ENCODE data around the gene COPE.

The COPE gene

GRCh38 chr19:18865973-18866799 lies 53.0 kb downstream of the COPE start:
- TF ChIP-seq, protein P1, sequence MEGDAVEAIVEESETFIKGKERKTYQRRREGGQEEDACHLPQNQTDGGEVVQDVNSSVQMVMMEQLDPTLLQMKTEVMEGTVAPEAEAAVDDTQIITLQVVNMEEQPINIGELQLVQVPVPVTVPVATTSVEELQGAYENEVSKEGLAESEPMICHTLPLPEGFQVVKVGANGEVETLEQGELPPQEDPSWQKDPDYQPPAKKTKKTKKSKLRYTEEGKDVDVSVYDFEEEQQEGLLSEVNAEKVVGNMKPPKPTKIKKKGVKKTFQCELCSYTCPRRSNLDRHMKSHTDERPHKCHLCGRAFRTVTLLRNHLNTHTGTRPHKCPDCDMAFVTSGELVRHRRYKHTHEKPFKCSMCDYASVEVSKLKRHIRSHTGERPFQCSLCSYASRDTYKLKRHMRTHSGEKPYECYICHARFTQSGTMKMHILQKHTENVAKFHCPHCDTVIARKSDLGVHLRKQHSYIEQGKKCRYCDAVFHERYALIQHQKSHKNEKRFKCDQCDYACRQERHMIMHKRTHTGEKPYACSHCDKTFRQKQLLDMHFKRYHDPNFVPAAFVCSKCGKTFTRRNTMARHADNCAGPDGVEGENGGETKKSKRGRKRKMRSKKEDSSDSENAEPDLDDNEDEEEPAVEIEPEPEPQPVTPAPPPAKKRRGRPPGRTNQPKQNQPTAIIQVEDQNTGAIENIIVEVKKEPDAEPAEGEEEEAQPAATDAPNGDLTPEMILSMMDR (IDR thresholded peaks at IDR 0.05; ENCODE audit: low read length, missing control alignments): peak; percentile 58

DNA sequence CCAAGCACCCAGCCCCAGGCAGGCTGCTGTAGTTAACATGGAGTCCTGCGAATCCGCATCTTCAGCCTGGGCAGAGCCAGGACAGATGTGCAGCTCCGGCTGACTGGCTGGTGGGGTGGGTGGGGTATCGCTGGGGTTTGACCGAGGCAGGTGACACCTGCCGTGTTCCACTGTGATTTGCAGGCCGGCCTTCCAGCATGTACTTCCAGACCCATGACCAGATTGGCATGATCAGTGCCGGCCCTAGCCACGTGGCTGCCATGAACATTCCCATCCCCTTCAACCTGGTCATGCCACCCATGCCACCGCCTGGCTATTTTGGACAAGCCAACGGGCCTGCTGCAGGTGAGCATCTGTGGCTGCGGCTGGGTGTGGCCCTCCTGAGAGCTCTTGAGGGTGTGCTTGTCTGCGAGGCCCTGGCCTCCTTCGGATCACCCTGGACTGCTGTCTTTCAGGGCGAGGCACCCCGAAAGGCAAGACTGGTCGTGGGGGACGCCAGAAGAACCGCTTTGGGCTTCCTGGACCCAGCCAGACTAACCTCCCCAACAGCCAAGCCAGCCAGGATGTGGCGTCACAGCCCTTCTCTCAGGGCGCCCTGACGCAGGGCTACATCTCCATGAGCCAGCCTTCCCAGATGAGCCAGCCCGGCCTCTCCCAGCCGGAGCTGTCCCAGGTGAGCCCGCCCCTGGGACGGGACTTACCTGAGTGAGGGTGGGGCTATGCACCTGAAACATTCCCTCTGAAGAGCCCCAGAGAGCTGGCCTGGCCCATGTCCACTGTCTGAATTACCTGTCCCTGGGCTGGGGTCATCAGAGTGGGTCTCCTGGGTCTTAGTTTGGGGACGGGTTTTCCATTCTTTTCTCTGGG lies 53.8 kb downstream of the COPE start:
- H3K4me3 ChIP-seq (replicated peaks; ENCODE audit: low read depth, low read length): no peak overlapping the region
- DNase-seq (ENCODE audit: low read depth): no peak
- TF ChIP-seq, protein P1 (IDR thresholded peaks at IDR 0.05; ENCODE audit: low read length, missing control alignments): no peak

More at GRCh38 chr19:18865973-18866799, 53.0 kb downstream of the COPE start:
- DNase-seq (ENCODE audit: low read depth): peak; percentile 54
- no peak overlapping the region for H3K4me3 ChIP-seq (replicated peaks; ENCODE audit: low read depth, low read length)

DNA sequence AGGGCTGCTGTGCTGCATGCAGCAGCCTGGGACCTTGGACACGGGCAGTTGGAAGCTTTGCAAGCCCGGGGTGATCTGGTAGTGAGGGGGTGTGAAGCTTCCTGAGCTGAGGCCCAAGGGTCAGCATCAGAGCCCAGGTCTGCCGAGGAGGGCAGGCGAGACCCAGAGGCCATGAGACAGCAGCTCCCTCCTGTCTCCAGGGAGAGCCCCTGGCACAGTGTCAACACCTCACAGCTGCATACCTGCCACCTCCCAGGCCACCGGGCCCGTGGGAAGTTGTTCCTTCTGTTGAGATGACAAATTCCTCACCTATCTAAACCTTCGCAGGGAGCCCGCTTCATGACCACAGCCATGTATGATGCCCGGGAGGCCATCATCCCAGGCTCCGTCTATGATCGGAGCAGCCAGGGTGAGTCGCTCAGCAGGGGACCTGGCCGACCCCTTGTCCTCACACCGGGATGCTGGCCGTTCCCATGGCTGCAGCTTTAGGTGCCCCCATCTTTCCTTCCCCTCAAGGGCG lies 55.3 kb downstream of the COPE start:
- H3K4me3 ChIP-seq (replicated peaks; ENCODE audit: low read depth, low read length): no peak overlapping the region
- no peak for DNase-seq (ENCODE audit: low read depth)
- TF ChIP-seq, protein P1 (IDR thresholded peaks at IDR 0.05; ENCODE audit: low read length, missing control alignments): no peak

DNA sequence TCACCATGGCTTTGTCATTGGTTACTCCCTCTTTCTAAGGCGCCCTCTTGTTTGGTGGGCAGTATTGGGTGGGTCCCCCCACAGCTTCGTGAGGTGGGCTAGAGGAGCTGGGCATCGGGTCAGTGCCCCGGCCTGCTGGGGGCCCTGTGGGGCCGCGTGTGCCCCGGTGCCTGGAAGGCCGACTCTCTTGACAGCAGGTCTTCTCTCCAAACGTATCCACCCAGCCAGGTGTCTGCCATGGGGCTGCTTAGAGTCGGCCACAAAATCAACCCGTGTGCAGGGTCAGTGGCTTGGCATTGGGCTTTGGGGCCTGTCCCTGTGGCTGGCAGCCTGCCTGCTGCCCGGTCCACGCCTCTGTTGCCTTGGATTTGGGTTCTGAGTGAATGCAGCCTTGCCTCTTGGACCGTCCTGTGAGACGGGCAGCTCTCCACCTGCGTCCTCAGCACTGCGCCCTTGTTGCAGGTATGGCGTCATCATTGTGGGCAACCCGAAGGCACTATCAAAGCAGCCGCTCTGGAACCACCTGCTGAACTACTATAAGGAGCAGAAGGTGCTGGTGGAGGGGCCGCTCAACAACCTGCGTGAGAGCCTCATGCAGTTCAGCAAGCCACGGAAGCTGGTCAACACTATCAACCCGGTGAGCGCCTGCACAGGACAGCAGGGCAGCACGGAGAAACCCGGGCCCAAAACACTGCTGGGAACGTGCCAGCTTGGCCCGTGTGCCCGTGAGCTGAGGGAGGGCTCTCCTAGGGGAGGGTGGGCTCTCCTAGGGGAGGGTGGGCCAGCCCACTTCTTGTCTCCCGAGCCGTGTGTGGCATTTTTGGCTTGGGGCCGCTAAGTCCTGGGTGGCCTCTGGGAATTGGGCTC lies 56.0 kb downstream of the COPE start:
- TF ChIP-seq, protein P1 (IDR thresholded peaks at IDR 0.05; ENCODE audit: low read length, missing control alignments): no peak
- H3K4me3 ChIP-seq (replicated peaks; ENCODE audit: low read depth, low read length): no peak overlapping the region
- DNase-seq (ENCODE audit: low read depth): no peak

DNA sequence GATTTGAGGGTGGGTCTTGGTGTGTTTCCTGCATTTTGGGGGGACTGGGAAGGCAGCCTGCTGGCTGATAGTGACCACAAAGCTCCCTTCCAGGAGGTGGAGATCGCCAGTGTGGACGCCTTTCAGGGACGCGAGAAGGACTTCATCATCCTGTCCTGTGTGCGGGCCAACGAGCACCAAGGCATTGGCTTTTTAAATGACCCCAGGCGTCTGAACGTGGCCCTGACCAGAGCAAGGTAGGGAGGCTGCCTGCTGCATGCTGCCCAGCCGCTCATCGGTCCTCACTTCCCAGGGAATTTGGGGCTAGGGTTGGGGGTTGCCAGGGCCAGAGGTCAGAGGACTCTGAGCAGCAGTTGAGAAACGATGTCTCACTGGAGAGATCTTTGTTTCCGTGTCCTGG lies 57.3 kb downstream of the COPE start:
- no peak overlapping the region for H3K4me3 ChIP-seq (replicated peaks; ENCODE audit: low read depth, low read length)
- TF ChIP-seq, protein P1 (IDR thresholded peaks at IDR 0.05; ENCODE audit: low read length, missing control alignments): no peak
- DNase-seq (ENCODE audit: low read depth): no peak

DNA sequence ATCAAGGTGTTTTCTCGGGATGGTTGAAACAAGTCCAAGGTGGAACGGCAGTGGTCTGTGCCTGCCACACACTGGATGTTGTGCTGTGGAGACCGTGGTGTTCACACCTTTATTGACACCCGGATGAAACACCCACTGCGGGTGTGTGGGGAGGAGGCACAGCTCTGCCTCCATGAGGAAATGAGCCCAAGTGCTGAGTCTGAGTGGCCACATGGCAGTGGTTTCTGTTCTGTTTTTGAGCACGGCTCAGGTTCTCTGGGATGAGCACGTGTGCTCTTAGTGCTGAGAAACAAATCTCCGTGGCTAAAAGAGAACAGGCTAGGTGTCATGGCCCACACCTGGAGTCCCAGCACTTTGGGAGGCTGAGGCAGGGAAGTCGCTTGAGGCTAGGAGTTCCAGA lies 58.0 kb downstream of the COPE start:
- no peak overlapping the region for H3K4me3 ChIP-seq (replicated peaks; ENCODE audit: low read depth, low read length)
- no peak for DNase-seq (ENCODE audit: low read depth)
- TF ChIP-seq, protein P1 (IDR thresholded peaks at IDR 0.05; ENCODE audit: low read length, missing control alignments): no peak
